ENCODE data around the gene GSN.

- TF ChIP-seq CTCF (IDR thresholded peaks at IDR 0.05) (no peak), POLR2A (IDR thresholded peaks at IDR 0.05) (no peak)
Observed at GRCh38 chr9:121350036-121350435, 82.1 kb downstream of the GSN start.

Measured in esophagus squamous epithelium (tissue), 4 donors.